Mucosa of descending colon (tissue), 3 donors: Measurements from ENCODE around the gene BSG. TPM values are rescaled to one million over a fixed set of nuclear protein-coding genes. Genes with fewer than 3 reads are reported as not detected.
"Not testable (repeated sequence)": the region's sequence is repeated elsewhere in the genome, so short reads cannot be mapped to it uniquely, and the experiment has no call there.

Experiments
- ATAC-seq: fragments of 200-7000 bp; cut with Tn5 transposase; one replicate; pipeline ENCODE4 v1.9.1; 2020; ENCODE audit warnings: mild to moderate bottlenecking, moderate library complexity
- DNase-seq, 3 donors: peaks; one replicate each; pipeline ENCODE4 v3.0.0-alpha.2; 2020
- H3K36me3 ChIP-seq: fragments of 200-600 bp; one replicate; pipeline ENCODE4 v1.8.0; 2021; ENCODE audit warnings: low read depth, mild to moderate bottlenecking
- H3K4me1 ChIP-seq: fragments of 200-600 bp; one replicate; pipeline ENCODE4 v1.8.0; 2021; ENCODE audit warnings: low read depth, mild to moderate bottlenecking
- H3K4me3 ChIP-seq: fragments of 200-600 bp; one replicate; pipeline ENCODE4 v1.8.0; 2021; ENCODE audit warnings: mild to moderate bottlenecking
- H3K9me3 ChIP-seq: fragments of 200-600 bp; one replicate; pipeline ENCODE4 v1.8.0; 2021; ENCODE audit warnings: mild to moderate bottlenecking
- intact Hi-C, 2 donors: fragments of 100-400 bp; cut with DNase I in 1 of 2; cut with micrococcal nuclease in 1 of 2; formaldehyde crosslinking; loops; one replicate each; pipeline versions ENCODE4 v1.11.0 to v1.11.1; 2022; cut with DNase I, micrococcal nuclease
- total RNA-seq, 3 donors: library from RNA; stranded (reverse); fragmentation: NEBNext Ultra II Directional in 2 of 3; extraction: Animal tissue kit (Norgen Biotek cat#: 25700) in 2 of 3; gene quantifications; one replicate each; pipeline versions ENCODE4 v1.2.1 to v1.2.4, GENCODE V29; 2021 to 2023
- TF ChIP-seq, protein P1 (sequence below): fragments of 200-600 bp; IDR thresholded peaks from one replicate; pipeline ENCODE4 v1.8.0; 2022; ENCODE audit warnings: antibody characterized with exemption, mild to moderate bottlenecking
- donor health status: DM: no; HTN: no; CAD: no; lungs with moderate emphysema.
- donor health status: DM: no; HTN: no; CAD: no.
- donor health status: DM: no; HTN: yes; CAD: no.

The BSG gene
- total RNA-seq, 3 donors from 2014 or later = 695 to 1,536 (median 896) TPM

DNA sequence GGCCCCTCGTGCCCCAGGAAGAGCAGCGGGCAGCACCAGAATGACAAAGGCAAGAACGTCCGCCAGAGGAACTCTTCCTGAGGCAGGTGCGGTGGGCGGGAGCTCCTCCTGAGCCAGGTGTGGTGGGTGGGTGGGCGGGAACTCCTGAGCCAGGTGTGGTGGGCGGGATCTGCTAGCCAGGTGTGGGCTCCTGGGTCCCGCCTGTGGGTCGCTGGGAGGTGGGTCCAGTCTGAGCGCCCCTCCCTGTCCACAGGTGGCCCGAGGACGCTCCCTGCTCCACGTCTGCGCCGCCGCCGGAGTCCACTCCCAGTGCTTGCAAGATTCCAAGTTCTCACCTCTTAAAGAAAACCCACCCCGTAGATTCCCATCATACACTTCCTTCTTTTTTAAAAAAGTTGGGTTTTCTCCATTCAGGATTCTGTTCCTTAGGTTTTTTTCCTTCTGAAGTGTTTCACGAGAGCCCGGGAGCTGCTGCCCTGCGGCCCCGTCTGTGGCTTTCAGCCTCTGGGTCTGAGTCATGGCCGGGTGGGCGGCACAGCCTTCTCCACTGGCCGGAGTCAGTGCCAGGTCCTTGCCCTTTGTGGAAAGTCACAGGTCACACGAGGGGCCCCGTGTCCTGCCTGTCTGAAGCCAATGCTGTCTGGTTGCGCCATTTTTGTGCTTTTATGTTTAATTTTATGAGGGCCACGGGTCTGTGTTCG lies 10.3 kb downstream of the BSG start:
- DNase-seq (no peak), ATAC-seq (no peak)
- TF ChIP-seq, protein P1, sequence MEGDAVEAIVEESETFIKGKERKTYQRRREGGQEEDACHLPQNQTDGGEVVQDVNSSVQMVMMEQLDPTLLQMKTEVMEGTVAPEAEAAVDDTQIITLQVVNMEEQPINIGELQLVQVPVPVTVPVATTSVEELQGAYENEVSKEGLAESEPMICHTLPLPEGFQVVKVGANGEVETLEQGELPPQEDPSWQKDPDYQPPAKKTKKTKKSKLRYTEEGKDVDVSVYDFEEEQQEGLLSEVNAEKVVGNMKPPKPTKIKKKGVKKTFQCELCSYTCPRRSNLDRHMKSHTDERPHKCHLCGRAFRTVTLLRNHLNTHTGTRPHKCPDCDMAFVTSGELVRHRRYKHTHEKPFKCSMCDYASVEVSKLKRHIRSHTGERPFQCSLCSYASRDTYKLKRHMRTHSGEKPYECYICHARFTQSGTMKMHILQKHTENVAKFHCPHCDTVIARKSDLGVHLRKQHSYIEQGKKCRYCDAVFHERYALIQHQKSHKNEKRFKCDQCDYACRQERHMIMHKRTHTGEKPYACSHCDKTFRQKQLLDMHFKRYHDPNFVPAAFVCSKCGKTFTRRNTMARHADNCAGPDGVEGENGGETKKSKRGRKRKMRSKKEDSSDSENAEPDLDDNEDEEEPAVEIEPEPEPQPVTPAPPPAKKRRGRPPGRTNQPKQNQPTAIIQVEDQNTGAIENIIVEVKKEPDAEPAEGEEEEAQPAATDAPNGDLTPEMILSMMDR = no peak
- H3K4me3 ChIP-seq = no peak overlapping the region
- H3K4me1 ChIP-seq = no peaks in the 10 kb centered on the region
- intact Hi-C loops = loop anchor here in 1 of 2 donors (10.0 kb wide), 1 partner anchor 152 kb away; no protein-coding TSS in a partner anchor
- peaks cover 12% of the 10 kb centered on the region for H3K36me3 ChIP-seq
- H3K9me3 ChIP-seq = no peaks in the 10 kb centered on the region

DNA sequence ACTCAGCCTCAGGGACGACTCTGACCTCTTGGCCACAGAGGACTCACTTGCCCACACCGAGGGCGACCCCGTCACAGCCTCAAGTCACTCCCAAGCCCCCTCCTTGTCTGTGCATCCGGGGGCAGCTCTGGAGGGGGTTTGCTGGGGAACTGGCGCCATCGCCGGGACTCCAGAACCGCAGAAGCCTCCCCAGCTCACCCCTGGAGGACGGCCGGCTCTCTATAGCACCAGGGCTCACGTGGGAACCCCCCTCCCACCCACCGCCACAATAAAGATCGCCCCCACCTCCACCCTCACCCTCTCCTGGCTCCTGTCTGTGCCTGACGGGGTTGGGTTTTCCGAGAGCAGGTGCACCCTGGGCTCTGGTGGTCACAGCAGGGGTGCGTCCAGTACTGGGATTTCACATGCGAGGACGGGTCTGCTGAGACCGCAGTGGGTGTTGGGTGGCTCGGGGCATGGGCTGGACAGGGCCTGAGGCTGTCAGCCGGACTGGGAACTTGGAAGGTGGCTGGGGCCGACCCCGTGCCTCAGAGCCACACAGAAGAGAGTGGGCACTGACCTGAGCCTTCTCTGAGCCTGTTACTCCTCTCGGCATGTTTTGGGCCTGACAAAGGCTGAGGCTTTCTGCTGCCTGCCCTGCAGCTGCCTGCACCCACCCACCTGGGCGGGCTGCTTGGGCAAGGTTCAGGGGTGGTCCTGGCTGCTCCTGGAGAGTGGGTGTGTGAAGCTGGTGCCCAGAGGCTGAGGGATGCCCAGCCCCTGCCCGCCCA lies 11.0 kb downstream of the BSG start:
- ATAC-seq = no peak
- no peak for DNase-seq
- peaks cover 4% of the 10 kb centered on the region for H3K4me1 ChIP-seq
- no peak overlapping the region for H3K4me3 ChIP-seq
- intact Hi-C loops = loop anchor here in 1 of 2 donors (10.0 kb wide), 1 partner anchor 151 kb away; no protein-coding TSS in a partner anchor
- peaks cover 12% of the 10 kb centered on the region for H3K36me3 ChIP-seq
- H3K9me3 ChIP-seq = no peaks in the 10 kb centered on the region
- TF ChIP-seq, protein P1 = no peak

DNA sequence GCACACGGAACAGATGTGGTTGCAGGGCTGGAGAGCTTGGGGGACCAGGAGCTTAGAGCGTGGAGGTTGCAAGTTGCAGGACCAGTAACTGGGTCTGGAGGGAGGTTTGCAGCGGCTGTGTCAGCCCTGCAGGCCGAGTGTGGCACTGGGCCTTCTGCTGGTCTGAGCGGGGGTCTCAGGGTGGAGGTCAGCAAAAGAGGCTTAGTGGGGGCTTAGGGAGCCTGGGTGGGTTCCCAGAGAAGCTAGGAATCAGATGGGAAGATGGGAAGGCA lies 11.5 kb downstream of the BSG start:
- ATAC-seq (peak; percentile 7), DNase-seq (no peak)
- intact Hi-C loops = loop anchor here in 1 of 2 donors (10.0 kb wide), 1 partner anchor 151 kb away; no protein-coding TSS in a partner anchor
- H3K4me1 ChIP-seq = peaks cover 6% of the 10 kb centered on the region
- H3K4me3 ChIP-seq = no peak overlapping the region
- TF ChIP-seq, protein P1 = no peak
- no peaks in the 10 kb centered on the region for H3K9me3 ChIP-seq
- peaks cover 12% of the 10 kb centered on the region for H3K36me3 ChIP-seq

DNA sequence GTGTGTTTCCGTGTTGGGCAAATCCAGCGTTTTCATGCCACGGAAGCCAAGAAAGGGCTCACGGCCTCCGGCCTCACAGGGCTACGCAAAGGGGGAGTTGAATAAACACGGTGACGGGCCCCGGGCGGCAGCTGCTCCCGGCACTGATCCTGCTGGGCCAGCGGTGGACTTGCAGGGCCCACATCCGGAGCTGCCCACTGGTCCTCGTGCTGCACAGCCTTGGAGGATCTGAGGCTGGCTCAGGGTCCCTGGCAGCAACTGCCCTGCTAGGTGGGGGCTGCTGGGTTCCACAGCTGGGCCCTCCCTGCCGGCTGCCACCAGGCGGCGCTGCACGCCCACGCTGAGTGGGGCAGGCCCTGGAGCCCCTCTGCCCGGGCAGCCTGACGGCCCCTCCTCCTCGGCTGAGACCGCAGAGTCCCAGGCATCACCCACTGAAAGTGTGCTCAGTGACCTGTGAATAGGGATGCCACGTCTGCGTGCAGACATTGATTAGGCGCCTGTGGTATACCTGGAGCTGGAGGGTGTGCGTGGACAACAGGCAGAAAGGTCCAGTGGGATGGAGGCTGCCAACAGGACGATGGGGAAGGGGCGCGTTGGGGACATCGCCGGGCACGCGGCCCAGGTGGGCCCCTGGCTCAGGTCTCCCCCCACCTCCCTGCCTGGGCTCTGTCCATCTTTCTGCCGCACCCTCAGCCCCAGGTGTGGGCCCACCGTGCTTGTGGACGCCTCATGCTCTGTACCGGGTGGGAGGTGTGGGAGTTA lies 12.0 kb downstream of the BSG start:
- peak; percentile 69 for ATAC-seq
- Histone ChIP-seq H3K4me3 (no peak overlapping the region), H3K9me3 (no peaks in the 10 kb centered on the region), H3K36me3 (peaks cover 12% of the 10 kb centered on the region), H3K4me1 (peaks cover 11% of the 10 kb centered on the region)
- intact Hi-C loops = loop anchor here in 1 of 2 donors (10.0 kb wide), 1 partner anchor 150 kb away; no protein-coding TSS in a partner anchor
- peak in 2 of 3 donors; percentile 46 to 68 for DNase-seq
- TF ChIP-seq, protein P1 = peak; percentile 77

DNA sequence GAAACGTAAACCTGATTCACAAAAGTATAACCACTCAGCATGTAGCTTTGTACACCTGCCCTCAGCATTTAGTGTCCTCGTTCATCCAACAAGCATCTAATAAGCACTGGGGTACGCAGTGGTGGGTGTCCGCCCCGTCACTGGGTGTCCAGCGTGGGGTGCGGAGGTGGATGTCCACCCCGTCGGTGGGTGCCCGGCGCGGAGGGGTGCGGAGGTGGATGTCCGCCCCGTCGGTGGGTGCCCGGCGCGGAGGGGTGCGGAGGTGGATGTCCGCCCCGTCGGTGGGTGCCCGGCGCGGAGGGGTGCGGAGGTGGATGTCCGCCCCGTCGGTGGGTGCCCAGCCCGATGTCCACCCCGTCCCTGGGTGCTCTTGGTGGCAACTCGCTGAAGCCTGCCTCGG lies 12.8 kb downstream of the BSG start:
- ATAC-seq, DNase-seq, H3K9me3 ChIP-seq, H3K4me3 ChIP-seq: not testable (repeated sequence)
- H3K4me1 ChIP-seq = peaks cover 11% of the 10 kb centered on the region
- H3K36me3 ChIP-seq = peaks cover 11% of the 10 kb centered on the region
- intact Hi-C loops = loop anchor here in 1 of 2 donors (10.0 kb wide), 1 partner anchor 150 kb away; no protein-coding TSS in a partner anchor
